Stimulated activated naive CD8-positive, alpha-beta T cell treated with anti-CD3 and anti-CD28 coated beads, Interleukin-15, Interleukin-2, amounts not matched to agents 100 U/mL and 50 U/mL, for 24 hours (primary cell): ENCODE measurements around the gene INPP5J.

Experiments used
- ATAC-seq: fragments of 150-1000 bp; cut with Tn5 transposase; one replicate; pipeline ENCODE4 v1.10.0; 2021
- DNase-seq: peaks from one replicate; pipeline ENCODE4 v3.0.0; 2021

INPP5J gene

GRCh38 chr22:31126128-31126868 lies 3.5 kb downstream of the INPP5J start:
- DNase-seq: no peak
- ATAC-seq: no peak

- DNase-seq: no peak
- ATAC-seq: no peak
Measured at GRCh38 chr22:31126869-31127175, 4.1 kb downstream of the INPP5J start.

GRCh38 chr22:31127181-31127772 lies 4.5 kb downstream of the INPP5J start:
- no peak for ATAC-seq
- DNase-seq: no peak

- ATAC-seq: no peak
- DNase-seq: no peak
Measured at GRCh38 chr22:31128156-31128555, 5.4 kb downstream of the INPP5J start.

GRCh38 chr22:31130873-31131272 lies 8.1 kb downstream of the INPP5J start:
- ATAC-seq: no peak
- no peak for DNase-seq

GRCh38 chr22:31133911-31134310 lies 11.1 kb downstream of the INPP5J start:
- no peak for ATAC-seq

GRCh38 chr22:31134688-31135087 lies 11.9 kb downstream of the INPP5J start:
- ATAC-seq: no peak
- DNase-seq: no peak

More at GRCh38 chr22:31133911-31134310, 11.1 kb downstream of the INPP5J start:
- no peak for DNase-seq

GRCh38 chr22:31135706-31136105 lies 12.9 kb downstream of the INPP5J start:
- ATAC-seq: no peak
- DNase-seq: no peak

GRCh38 chr22:31136155-31136554 lies 13.4 kb downstream of the INPP5J start:
- no peak for ATAC-seq

GRCh38 chr22:31136711-31137110 lies 13.9 kb downstream of the INPP5J start:
- no peak for ATAC-seq
- DNase-seq: no peak

More at GRCh38 chr22:31136155-31136554, 13.4 kb downstream of the INPP5J start:
- DNase-seq: no peak

DNA sequence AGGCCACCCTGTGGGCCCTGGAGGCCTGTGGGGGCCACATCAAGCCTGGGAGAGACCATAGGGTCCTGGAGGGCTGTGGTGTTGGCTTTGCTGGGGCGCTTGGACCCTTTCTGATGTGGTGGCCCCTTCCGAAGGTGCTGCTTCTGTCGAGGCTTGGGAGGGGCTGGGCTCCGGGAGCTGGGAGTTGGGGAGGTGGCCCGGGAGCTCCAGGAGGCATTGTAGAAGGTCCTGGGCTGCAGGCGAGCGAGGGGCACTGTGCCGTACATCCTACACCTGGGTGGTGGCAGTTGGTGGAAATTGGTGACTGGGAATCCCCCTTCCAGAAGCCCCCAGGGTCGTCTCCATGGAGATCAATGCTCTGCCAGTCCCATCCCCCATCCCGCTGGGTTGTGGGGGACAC lies 15.0 kb downstream of the INPP5J start:
- ATAC-seq (no peak), DNase-seq (no peak)

DNA sequence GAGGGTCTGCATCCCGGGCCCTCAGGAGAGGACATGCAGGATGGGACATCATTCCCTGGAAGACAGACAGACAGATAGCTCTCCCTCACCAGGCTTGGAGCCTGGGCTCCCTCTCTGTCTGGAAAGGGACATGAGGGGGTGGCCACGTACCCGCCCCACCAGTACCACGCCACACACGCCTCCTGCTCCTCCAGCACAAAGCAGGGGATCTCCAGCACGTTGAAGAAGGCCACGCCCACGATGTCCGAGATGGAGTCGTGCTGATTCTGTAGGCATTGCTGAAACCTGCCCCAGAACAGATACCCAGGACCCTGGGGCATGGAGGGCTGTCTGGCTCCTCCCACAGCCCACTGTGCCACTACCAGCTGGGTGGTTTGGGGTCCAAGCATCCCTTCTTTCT lies 15.4 kb downstream of the INPP5J start:
- ATAC-seq (no peak), DNase-seq (no peak)

DNA sequence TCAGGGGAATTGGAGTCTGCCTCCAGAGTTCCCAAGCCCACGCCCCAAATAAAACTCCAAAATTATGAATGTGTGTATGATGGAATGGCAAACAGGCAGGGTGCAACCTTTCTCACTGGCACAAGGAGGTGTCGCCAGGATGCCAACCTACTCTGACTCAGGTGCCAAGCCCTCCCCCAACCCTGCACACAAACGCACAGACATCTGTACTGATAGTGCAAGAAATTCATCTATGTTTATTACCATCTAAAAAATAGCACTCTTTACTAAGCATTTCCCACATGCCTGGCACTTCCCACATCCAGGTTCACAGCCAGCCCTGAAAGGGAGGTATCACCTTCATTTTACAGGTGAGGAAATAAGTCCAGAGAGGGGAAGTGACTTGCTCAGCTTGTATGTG lies 16.3 kb downstream of the INPP5J start:
- no peak for ATAC-seq
- DNase-seq: no peak

- DNase-seq (no peak), ATAC-seq (no peak)
Measured at GRCh38 chr22:31139866-31140716, 17.3 kb downstream of the INPP5J start, which contains the start of gene PLA2G3. Gene PLA2G3 (minus strand): TSS chr22:31140508. CDS start chr22:31140354, 154 bp downstream.

DNA sequence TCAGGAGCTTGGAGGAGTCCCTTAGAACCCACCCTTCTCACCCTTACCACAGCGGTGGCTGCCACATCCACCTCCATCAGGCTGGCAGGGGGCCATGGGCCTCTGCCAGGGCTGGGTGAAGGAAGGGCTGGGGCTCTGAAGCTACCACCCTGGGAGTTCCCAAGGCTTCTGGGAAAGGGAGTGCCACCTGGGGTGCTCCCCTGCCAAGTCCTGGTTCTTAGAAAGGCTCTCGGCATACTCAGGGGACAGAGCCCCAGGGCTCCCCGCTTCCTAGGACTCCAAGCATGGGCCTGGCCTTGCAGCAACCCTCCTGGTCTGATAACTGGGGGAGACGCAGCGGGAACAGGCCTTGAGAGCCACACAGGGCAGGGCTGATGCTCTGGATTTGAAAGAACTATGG lies 18.0 kb downstream of the INPP5J start:
- DNase-seq: no peak
- ATAC-seq: no peak

- ATAC-seq (no peak), DNase-seq (no peak)
Measured at GRCh38 chr22:31141551-31141950, 18.8 kb downstream of the INPP5J start.

DNA sequence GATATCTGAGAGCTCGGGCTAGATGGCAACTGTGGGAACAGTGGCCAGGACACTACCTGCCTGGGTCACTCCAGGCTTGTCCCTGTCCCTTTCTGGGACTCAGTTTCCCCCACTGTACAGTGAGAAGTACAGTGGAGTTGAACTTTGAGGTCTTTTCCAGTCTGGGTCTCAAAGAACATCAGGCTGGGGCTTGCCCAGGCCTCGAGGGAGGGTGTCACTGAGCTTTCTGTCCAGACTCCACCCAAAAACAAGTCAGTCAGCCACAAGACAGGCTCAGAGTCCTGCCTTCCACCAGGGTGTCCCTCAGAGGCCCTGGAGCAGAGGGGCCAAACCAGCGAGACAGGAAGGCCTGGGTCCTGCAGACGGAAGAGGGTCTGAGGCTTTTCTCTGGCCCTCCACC lies 19.5 kb downstream of the INPP5J start:
- DNase-seq (no peak), ATAC-seq (no peak)

DNA sequence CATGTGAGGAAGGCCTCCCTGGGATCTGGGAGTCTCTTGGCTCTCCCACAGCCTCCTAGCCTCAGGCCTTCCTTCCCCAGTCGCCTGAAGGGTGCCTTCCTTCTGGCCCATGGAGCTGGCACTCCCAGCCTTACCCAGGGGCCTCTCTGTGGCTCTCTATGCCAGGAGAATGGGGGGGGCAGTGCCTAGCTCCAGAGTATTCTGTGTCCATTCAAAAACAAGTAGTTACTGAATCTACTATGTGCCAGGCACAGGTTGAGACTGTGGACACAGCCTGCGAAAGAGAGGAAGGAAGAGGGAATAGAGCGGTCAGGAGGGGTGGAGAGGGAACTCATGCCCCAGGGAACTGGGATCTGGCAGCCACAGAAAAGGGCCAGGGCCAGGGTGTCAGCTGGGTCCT lies 20.3 kb downstream of the INPP5J start:
- ATAC-seq: no peak
- no peak for DNase-seq

- ATAC-seq: no peak
- no peak for DNase-seq
Measured at GRCh38 chr22:31143537-31143936, 20.8 kb downstream of the INPP5J start.

DNA sequence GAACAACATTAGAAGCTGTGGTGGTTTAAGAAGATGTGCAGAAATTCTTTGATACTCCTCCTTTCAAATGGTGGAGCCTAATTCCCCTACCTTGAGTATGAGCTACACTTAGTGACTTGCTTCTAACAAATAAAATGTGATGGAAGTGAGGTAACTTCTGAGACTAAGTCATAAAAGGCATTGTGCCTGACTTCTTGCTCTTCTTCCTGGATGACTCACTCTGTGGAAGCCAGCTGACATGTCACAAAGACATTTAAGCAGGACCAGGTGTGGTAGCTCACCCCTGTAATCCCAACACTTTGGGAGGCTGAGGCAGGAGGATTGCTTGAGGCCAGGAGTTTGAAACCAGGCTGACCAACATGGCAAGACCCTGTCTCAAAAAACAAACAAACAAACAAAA lies 21.5 kb downstream of the INPP5J start:
- ATAC-seq (no peak), DNase-seq (no peak)

GRCh38 chr22:31148488-31148887 lies 25.7 kb downstream of the INPP5J start:
- DNase-seq (no peak), ATAC-seq (no peak)

GRCh38 chr22:31148953-31149627 lies 26.3 kb downstream of the INPP5J start:
- ATAC-seq (peak; percentile 57), DNase-seq (peak; percentile 42)

DNA sequence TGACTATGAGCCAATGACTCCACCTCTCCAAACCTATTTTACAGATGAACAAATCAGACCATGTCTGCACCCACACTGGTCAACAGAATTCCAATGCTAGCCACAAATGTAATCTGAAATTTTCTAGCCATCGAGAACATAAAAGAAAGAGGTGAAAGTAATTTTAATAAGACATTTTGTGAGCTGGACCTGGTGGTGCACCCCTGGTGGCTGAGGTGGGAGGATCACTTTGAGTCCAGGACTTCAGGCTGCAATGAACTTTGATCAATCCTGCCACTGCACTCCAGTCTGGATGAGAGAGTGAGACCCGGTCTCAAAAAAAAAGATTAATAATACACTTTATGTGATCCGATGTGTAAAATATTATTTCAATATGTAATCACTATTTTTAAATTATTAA lies 27.8 kb downstream of the INPP5J start:
- ATAC-seq: no peak
- DNase-seq: no peak
